GM18907 (cell line): ENCODE results near the gene KCNT2.
"Not testable (repeated sequence)": the region's sequence is repeated elsewhere in the genome, so short reads cannot be mapped to it uniquely, and the experiment has no call there.

Source experiments
- ATAC-seq: cut with Tn5 transposase; IDR thresholded peaks from one replicate; pipeline ENCODE4 v1.9.1; 2021; ENCODE audit warnings: mild to moderate bottlenecking, moderate library complexity; ENCODE audit not compliant: unreplicated experiment

The KCNT2 gene

GRCh38 chr1:196517193-196517592 lies 91.0 kb downstream of the KCNT2 start:
- no peak for ATAC-seq

GRCh38 chr1:196516373-196516772 lies 91.9 kb downstream of the KCNT2 start:
- ATAC-seq, result no peak

- no peak for ATAC-seq
Measured at GRCh38 chr1:196515904-196516303, 92.3 kb downstream of the KCNT2 start.

- ATAC-seq, result no peak
Measured at GRCh38 chr1:196513821-196514220, 94.4 kb downstream of the KCNT2 start.

- ATAC-seq, result no peak
Measured at GRCh38 chr1:196510451-196510850, 97.8 kb downstream of the KCNT2 start.

GRCh38 chr1:196504224-196504623 lies 104.0 kb downstream of the KCNT2 start:
- not testable (repeated sequence) for ATAC-seq

- no peak for ATAC-seq
Measured at GRCh38 chr1:196502437-196502836, 105.8 kb downstream of the KCNT2 start.

- ATAC-seq, result no peak
Measured at GRCh38 chr1:196501760-196502428, 106.3 kb downstream of the KCNT2 start.

GRCh38 chr1:196497817-196498216 lies 110.4 kb downstream of the KCNT2 start:
- no peak for ATAC-seq

GRCh38 chr1:196494766-196495165 lies 113.5 kb downstream of the KCNT2 start:
- ATAC-seq, result no peak

- no peak for ATAC-seq
Measured at GRCh38 chr1:196493881-196494280, 114.4 kb downstream of the KCNT2 start.

- ATAC-seq, result no peak
Measured at GRCh38 chr1:196488579-196488978, 119.7 kb downstream of the KCNT2 start.

- ATAC-seq, result no peak
Measured at GRCh38 chr1:196486346-196486745, 121.9 kb downstream of the KCNT2 start.

GRCh38 chr1:196481616-196482015 lies 126.6 kb downstream of the KCNT2 start:
- ATAC-seq, result no peak

- no peak for ATAC-seq
Measured at GRCh38 chr1:196477262-196477661, 131.0 kb downstream of the KCNT2 start.

GRCh38 chr1:196467230-196467925 lies 140.9 kb downstream of the KCNT2 start:
- ATAC-seq, result no peak

- ATAC-seq, result no peak
Measured at GRCh38 chr1:196466654-196467053, 141.6 kb downstream of the KCNT2 start.

GRCh38 chr1:196466166-196466565 lies 142.1 kb downstream of the KCNT2 start:
- no peak for ATAC-seq

GRCh38 chr1:196464480-196464941 lies 143.7 kb downstream of the KCNT2 start:
- no peak for ATAC-seq

- ATAC-seq, result no peak
Measured at GRCh38 chr1:196462086-196462485, 146.2 kb downstream of the KCNT2 start.

- ATAC-seq, result no peak
Measured at GRCh38 chr1:196461521-196461920, 146.7 kb downstream of the KCNT2 start.

GRCh38 chr1:196459383-196459782 lies 148.9 kb downstream of the KCNT2 start:
- no peak for ATAC-seq
